ENCODE results near the gene SLC39A3. TPM values are rescaled to one million over a fixed set of nuclear protein-coding genes. Genes with fewer than 3 reads are reported as not detected.

Gene SLC39A3
- total and polyA plus RNA-seq, 2 of the 8 experiments (the other 6 are each of a cell fraction or from before 2014, with no cell fraction given) = 33.0 to 52.9 TPM

DNA sequence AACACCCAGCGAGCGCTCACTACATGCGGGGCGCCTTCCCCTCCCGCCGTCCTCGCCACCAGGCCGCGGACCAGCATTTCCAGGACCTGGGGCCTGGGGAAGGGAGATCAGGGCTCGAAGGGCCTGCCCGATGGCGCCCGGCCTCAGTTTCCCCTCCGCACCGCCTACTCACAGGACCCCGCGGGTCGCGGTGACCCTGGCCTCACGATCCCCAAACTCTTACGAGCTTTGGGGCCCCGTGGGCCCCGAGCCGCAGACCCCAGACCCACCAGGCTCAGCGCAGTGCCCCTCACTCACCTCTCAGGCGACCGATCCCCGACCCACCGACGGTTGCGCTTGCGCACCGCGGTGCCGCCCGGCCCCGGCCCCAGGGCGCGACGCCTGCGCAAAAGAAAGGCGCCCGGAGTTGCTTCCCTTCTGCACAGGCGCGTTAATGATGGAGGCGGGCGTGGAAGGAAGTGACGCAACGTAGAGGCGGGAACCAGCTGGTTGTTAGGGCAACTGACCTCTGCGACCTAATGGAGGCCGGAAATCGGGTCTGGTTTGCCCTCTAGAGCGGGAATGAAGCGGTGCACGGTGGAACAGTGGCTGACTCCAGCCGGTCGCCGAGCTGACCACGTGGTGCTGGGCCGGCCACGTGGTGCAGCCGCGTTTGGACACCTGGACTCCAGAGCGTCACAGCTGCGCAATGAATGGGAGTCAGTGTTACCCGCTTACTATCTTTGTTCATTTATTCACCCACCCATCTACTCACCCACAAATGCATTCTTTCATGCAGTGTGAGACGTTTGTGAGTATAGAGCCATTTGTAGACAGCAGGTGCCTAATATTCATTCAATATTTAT is 43.3 kb upstream of the SLC39A3 start, which contains the start of gene SGTA:
Gene SGTA (minus strand): TSS at position 338 of the 845 bp plus-strand sequence. CDS start 14,205 bp downstream, outside the sequence.
- Histone ChIP-seq H2BK120ac (replicated peaks; ENCODE audit: low read depth, low read length) (no peak within 1 kb of the TSS), H3K23me2 (ENCODE audit: low read depth, low read length) (peaks cover 10% of the 10 kb centered on the region), H3K18ac (ENCODE audit: extremely low read depth, low read length) (peak within 1 kb of the TSS; percentile 71), H3K23ac (ENCODE audit: insufficient read length) (no peak within 1 kb of the TSS), H3K9ac (replicated peaks in 1 of 4; ENCODE audit: extremely low read depth in 1 of 4, low read depth in 3 of 4, low read length in 3 of 4) (peak within 1 kb of the TSS; percentile 78 to 85 (median 82)), H2BK12ac (ENCODE audit: low read depth, low read length) (peak within 1 kb of the TSS; percentile 18), H4K5ac (ENCODE audit: insufficient read length, low read depth, low read length) (peak within 1 kb of the TSS; percentile 30), H3K4me3 (ENCODE audit: extremely low read depth in 1 of 4, insufficient read depth in 2 of 4, low read depth in 3 of 4, low read length in 4 of 4) (peak within 1 kb of the TSS; percentile 63 to 91 (median 86)), H3K4me2 (ENCODE audit: insufficient read depth in 1 of 2, low read depth in 2 of 2, low read length in 2 of 2) (peak within 1 kb of the TSS; percentile 75 to 80), H2BK5ac (ENCODE audit: low read depth, low read length) (peak within 1 kb of the TSS; percentile 44; the same call in 1 of the 2 replicates), H3K79me1 (ENCODE audit: low read depth, low read length) (peaks cover 9% of the 10 kb centered on the region; the same call in 1 of the 2 replicates), H4K20me1 (replicated peaks in 1 of 2; ENCODE audit: control insufficient read depth in 1 of 2, insufficient read depth in 2 of 2, low read length in 2 of 2) (peaks cover 9 to 30% of the 10 kb centered on the region in 2 experiments), H2AK5ac (ENCODE audit: low read depth, low read length) (no peak within 1 kb of the TSS), H2BK20ac (ENCODE audit: low read length) (no peak within 1 kb of the TSS), H4K91ac (replicated peaks; ENCODE audit: insufficient read length, low read length) (peak within 1 kb of the TSS; percentile 79), H3K14ac (ENCODE audit: insufficient read length) (no peak within 1 kb of the TSS), H3K36me3 (ENCODE audit: control insufficient read depth in 2 of 4, insufficient read depth in 4 of 4, low read length in 3 of 4) (peaks cover 0 to 3% (median under 1%) of the 10 kb centered on the region in 4 experiments; a peak in 1 of 8 replicates), H4K8ac (ENCODE audit: extremely low read depth, insufficient read depth, low read length) (peak within 1 kb of the TSS; percentile 96), H3K56ac (replicated peaks; ENCODE audit: insufficient read length, low read depth, low read length) (peak within 1 kb of the TSS; percentile 74), H2AFZ (ENCODE audit: low read length) (peak within 1 kb of the TSS; percentile 25; the same call in 1 of the 2 replicates), H2BK15ac (ENCODE audit: low read length) (no peak within 1 kb of the TSS), H3K27ac (ENCODE audit: low read depth, low read length) (peak within 1 kb of the TSS; percentile 64), H3K9me3 (ENCODE audit: insufficient read depth in 2 of 2, low read depth in 1 of 2, low read length in 1 of 2) (no peaks in the 10 kb centered on the region), H3K27me3 (replicated peaks in 1 of 4; ENCODE audit: control insufficient read depth in 3 of 4, extremely low read depth in 1 of 4, insufficient read depth in 3 of 4, low read length in 3 of 4) (no peaks in the 10 kb centered on the region), H3K79me2 (ENCODE audit: control insufficient read depth in 1 of 2, insufficient read depth in 2 of 2, low read length in 2 of 2) (peaks cover 51 to 74% of the 10 kb centered on the region in 2 experiments), H3K4me1 (replicated peaks in 1 of 4; ENCODE audit: control insufficient read depth in 3 of 4, insufficient read depth in 4 of 4, low read length in 3 of 4) (peaks cover 0 to 6% (median 2%) of the 10 kb centered on the region in 4 experiments; a peak in 4 of 7 replicates), H3K4ac (replicated peaks; ENCODE audit: insufficient read length, low read depth, low read length) (peak within 1 kb of the TSS; percentile 66)
- POLR2A ChIA-PET (ENCODE audit: partially characterized antibody) = interaction anchor here (0.6 to 1.8 kb wide), 5 partner anchors 14 to 356 kb away, joined by 3 to 7 read pairs (median 4); partner anchors contain the start of genes GADD45B and TIMM13
- CTCF ChIA-PET (ENCODE audit: partially characterized antibody) = interaction anchor here (0.7 to 0.9 kb wide), 3 partner anchors 64 to 844 kb away, joined by 3 read pairs; no protein-coding TSS in a partner anchor
- peak; percentile 93 to 95 for DNase-seq (ENCODE audit: low read depth in 1 of 2, low spot score in 2 of 2)
- WGBS, 2 experiments (ENCODE audit: extremely low coverage in 1 of 2, insufficient coverage in 1 of 2, insufficient read length in 1 of 2, insufficient replicate concordance in 2 of 2, low coverage in 1 of 2, low lambda C conversion rate in 2 of 2, missing lambda C conversion rate in 1 of 2) = 0% methylated on average over 65 of the region's 68 CpGs; no CpG with 5 or more reads in 1 of the 2 experiments
- FAIRE-seq = peak; percentile 62
- TF ChIP-seq PHF8 (conservative IDR thresholded peaks at IDR 0.05; ENCODE audit: low read depth, low read length) (peak; percentile 90), EZH2 (IDR thresholded peaks at IDR 0.05; ENCODE audit: low read depth, low read length, severe bottlenecking) (no peak), JUND (IDR thresholded peaks at IDR 0.05; ENCODE audit: low read length) (peak; percentile 52), TBP (IDR thresholded peaks at IDR 0.05; ENCODE audit: low read depth, low read length) (peak; percentile 62; the same call in 1 of the 2 replicates), GTF2F1 (IDR thresholded peaks at IDR 0.05; ENCODE audit: borderline replicate concordance, low read depth, low read length) (no peak), SAP30 (IDR thresholded peaks at IDR 0.05; ENCODE audit: insufficient read depth, insufficient replicate concordance, low read length) (no peak), GABPA (IDR thresholded peaks at IDR 0.05; ENCODE audit: borderline replicate concordance, insufficient read depth, low read length) (peak; percentile 91; the same call in 1 of the 2 replicates)
- TF ChIP-seq, protein P1, sequence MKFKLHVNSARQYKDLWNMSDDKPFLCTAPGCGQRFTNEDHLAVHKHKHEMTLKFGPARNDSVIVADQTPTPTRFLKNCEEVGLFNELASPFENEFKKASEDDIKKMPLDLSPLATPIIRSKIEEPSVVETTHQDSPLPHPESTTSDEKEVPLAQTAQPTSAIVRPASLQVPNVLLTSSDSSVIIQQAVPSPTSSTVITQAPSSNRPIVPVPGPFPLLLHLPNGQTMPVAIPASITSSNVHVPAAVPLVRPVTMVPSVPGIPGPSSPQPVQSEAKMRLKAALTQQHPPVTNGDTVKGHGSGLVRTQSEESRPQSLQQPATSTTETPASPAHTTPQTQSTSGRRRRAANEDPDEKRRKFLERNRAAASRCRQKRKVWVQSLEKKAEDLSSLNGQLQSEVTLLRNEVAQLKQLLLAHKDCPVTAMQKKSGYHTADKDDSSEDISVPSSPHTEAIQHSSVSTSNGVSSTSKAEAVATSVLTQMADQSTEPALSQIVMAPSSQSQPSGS (IDR thresholded peaks at IDR 0.05; ENCODE audit: low read length) = no peak

Data from H1 (cell line).